Fibroblast of villous mesenchyme (primary cell): ENCODE measurements around the gene TRA2B. TPM values are rescaled to one million over a fixed set of nuclear protein-coding genes. Genes with fewer than 3 reads are reported as not detected.
A peak's percentile ranks its signal among the peaks of the same experiment; 100 is the strongest.

Experiments used
- DNase-seq: peaks from one replicate; pipeline ENCODE4 v3.0.0-alpha.2; 2010; ENCODE audit warnings: low read depth
- H3K4me3 ChIP-seq: 2 replicates; pipeline ENCODE4 v1.5.1; 2011; ENCODE audit warnings: low read depth, mild to moderate bottlenecking, low read length
- total RNA-seq: library from RNA; depleted of rRNA; stranded (reverse); fragments of >200 nt; gene quantifications from 2 replicates; pipeline ENCODE4 v1.2.3, GENCODE V29; 2012
- TF ChIP-seq, protein P1 (sequence below): IDR thresholded peaks from 2 replicates; pipeline ENCODE4 v1.5.1; 2012; ENCODE audit warnings: low read depth, mild to moderate bottlenecking, low read length; ENCODE audit not compliant: insufficient read depth

TRA2B gene
- total RNA-seq, 1 donor = 182 TPM

DNA sequence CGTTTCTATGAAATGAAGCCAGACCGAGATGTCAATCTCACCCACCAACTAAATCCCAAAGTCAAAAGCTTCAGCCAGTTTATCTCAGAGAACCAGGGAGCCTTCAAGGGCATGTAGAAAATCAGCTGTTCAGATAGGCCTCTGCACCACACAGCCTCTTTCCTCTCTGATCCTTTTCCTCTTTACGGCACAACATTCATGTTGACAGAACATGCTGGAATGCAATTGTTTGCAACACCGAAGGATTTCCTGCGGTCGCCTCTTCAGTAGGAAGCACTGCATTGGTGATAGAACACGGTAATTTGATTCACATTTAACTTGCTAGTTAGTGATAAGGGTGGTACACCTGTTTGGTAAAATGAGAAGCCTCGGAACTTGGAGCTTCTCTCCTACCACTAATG, 41.9 kb upstream of the TRA2B start:
- DNase-seq = peak; percentile 28
- no peak overlapping the region for H3K4me3 ChIP-seq
- TF ChIP-seq, protein P1, sequence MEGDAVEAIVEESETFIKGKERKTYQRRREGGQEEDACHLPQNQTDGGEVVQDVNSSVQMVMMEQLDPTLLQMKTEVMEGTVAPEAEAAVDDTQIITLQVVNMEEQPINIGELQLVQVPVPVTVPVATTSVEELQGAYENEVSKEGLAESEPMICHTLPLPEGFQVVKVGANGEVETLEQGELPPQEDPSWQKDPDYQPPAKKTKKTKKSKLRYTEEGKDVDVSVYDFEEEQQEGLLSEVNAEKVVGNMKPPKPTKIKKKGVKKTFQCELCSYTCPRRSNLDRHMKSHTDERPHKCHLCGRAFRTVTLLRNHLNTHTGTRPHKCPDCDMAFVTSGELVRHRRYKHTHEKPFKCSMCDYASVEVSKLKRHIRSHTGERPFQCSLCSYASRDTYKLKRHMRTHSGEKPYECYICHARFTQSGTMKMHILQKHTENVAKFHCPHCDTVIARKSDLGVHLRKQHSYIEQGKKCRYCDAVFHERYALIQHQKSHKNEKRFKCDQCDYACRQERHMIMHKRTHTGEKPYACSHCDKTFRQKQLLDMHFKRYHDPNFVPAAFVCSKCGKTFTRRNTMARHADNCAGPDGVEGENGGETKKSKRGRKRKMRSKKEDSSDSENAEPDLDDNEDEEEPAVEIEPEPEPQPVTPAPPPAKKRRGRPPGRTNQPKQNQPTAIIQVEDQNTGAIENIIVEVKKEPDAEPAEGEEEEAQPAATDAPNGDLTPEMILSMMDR = no peak

DNA sequence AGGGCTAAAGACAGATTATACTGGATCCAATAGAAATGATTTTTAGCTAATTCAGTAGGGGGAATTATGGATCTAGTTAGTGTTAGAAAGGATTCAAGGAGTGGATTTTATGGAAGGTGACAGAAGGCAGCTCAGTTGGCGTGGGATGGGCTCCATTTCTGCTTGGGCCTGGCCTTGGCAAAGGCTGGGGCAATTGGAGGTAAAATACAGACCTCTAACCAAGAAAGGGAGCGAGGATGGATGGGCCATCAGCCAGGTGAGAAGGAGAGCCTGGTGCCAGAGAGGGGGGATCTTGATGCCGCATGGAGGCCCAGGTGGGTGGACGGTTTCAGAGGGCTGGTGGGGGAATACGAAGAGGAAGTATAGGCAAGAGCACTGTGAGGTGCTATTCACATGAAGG, 40.7 kb upstream of the TRA2B start:
- H3K4me3 ChIP-seq = no peak overlapping the region
- TF ChIP-seq, protein P1 = no peak

DNA sequence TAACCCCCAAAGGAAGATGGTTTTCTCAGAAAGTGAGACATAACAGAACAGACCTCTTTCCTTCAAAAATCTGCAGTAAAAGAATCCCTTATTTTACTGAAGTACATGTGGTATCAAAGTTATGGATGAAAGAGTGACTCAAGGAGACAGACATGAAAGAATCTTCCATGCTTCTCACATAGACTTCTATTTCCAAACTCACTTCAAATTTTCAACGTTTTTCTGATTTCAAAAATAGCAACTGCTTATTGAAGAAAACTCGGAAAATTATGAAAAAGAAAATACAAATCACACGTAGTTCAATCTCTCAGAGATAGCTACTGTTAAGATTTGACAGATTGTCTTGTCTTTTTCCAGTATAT, 39.8 kb upstream of the TRA2B start:
- no peak for DNase-seq
- no peak overlapping the region for H3K4me3 ChIP-seq
- TF ChIP-seq, protein P1 = no peak

More for the DNA sequence above, 40.7 kb upstream of the TRA2B start:
- DNase-seq = no peak

DNA sequence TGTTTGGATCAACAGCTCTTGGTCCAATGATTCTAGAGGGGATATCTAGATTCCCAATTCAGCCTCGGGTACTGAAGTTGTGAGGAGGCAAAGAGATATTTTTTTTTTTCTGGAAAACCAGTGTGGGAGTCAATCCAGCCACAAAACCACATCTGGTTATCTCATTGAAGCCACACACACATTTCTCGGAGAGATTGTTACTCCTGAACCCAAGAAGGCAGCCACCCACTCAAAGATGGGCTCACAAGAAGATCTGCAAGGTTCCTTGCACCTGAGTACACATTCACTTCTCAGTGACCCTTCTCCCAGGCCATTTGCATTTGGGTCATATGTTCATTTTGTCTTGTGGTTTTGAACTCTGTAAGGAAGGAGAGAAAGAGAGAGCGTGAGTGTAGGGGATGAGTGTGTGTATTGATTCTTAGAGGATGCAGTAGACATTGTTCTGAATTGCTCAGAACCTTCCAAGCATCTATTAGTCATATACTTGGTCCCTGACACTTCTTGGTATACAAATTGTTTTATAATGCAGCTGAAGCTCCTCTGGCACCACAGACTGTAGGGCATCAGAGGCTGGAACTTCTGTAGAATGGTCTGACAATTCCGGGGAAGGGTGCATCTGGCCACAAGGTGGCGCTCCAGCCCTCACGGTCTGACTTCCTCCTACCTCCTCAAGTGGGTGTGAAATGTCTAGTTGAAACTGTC, 39.3 kb upstream of the TRA2B start:
- H3K4me3 ChIP-seq = no peak overlapping the region
- peak; percentile 64 for DNase-seq
- TF ChIP-seq, protein P1 = peak; percentile 96

DNA sequence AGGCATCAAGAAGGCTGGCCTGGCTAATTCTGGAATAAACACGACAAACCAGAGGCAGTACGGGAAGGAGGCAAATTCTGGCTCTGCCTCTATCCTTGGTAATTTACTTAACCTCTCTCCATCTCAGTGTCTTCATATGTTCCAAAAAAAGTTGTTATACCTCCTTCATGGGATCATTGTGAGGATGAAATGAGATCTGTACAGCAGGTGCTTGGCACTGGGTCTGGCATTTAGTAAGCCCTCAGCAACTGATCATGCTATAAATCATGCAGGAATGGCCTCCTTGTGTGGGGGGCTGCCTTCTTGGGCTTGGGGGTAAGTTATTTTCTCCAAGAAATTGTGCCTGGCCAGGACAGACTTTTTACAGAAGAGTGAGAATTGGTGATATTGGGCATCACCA, 38.3 kb upstream of the TRA2B start:
- H3K4me3 ChIP-seq = no peak overlapping the region
- TF ChIP-seq, protein P1 = no peak
- DNase-seq = no peak

DNA sequence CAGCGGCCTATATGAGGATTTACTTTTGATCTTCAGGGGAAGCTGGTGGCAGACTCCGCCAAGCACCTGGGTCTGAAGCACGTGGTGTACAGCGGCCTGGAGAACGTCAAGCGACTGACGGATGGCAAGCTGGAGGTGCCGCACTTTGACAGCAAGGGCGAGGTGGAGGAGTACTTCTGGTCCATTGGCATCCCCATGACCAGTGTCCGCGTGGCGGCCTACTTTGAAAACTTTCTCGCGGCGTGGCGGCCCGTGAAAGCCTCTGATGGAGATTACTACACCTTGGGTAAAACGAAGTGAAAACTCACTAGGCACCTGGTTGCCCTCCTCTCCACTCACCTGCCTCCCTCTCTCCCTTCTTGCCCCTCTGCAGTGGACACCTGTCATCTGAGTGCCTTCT, 33.8 kb upstream of the TRA2B start:
- TF ChIP-seq, protein P1 = no peak
- H3K4me3 ChIP-seq = no peak overlapping the region
- DNase-seq = no peak

DNA sequence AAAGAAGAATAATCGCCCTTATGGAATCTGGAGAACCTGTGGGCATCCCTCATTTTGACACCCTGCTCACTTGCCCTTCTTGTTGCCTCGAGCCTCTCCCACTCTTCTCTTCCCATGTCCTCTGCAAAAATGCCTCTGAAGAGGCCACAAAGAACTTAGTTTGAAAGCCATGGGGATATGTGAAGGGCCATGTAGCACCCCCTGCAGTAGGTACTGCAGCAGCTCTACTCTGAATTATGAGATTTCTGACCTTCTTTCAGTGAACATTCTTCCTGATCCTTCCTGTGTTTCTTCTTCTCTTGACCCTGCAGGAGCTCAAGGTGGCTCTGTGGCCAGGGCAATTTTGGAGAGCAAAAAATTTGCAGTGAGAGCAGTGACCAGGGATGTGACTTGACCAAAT, 30.4 kb upstream of the TRA2B start:
- TF ChIP-seq, protein P1 = peak; percentile 9
- DNase-seq = no peak

More for the DNA sequence above, 30.4 kb upstream of the TRA2B start:
- no peak overlapping the region for H3K4me3 ChIP-seq
